Measurements from ENCODE around the gene NOC3L. TPM values are rescaled to one million over a fixed set of nuclear protein-coding genes. Genes with fewer than 3 reads are reported as not detected.

NOC3L gene
- total and polyA plus RNA-seq, 2 of the 4 experiments (the other 2 are of a cell fraction), result 11.9 to 26.5 TPM

- H2AFZ ChIP-seq (replicated peaks; ENCODE audit: low read length, poor library complexity), result no peak overlapping the region
- no peaks in the 10 kb centered on the region for H3K9me1 ChIP-seq (ENCODE audit: insufficient read depth, low read length)
- H2BK120ac ChIP-seq (ENCODE audit: low read depth, low read length), result no peak overlapping the region
- no peak overlapping the region for H2BK5ac ChIP-seq (ENCODE audit: low read depth, low read length, poor library complexity, severe bottlenecking)
- no peak overlapping the region for H4K8ac ChIP-seq (ENCODE audit: low read depth in 2 of 2, low read length in 2 of 2)
- H3K27me3 ChIP-seq (ENCODE audit: control insufficient read depth, insufficient read depth, low read length), result peaks cover 6% of the 10 kb centered on the region
- H2AK9ac ChIP-seq (replicated peaks; ENCODE audit: low read depth, low read length, poor library complexity), result no peak overlapping the region
- no peak overlapping the region for H3K4me3 ChIP-seq (ENCODE audit: insufficient read depth, low read depth, low read length)
- no peak overlapping the region for H4K91ac ChIP-seq (ENCODE audit: insufficient read depth, low read depth, low read length)
- TF ChIP-seq MAFK (IDR thresholded peaks at IDR 0.05; ENCODE audit: low read depth, low read length) (no peak), MXI1 (IDR thresholded peaks at IDR 0.05; ENCODE audit: borderline replicate concordance, low read depth, low read length) (no peak), NFE2L2 (IDR thresholded peaks at IDR 0.05; ENCODE audit: low read depth, low read length) (no peak), BHLHE40 (IDR thresholded peaks at IDR 0.05; ENCODE audit: low read depth, low read length) (no peak), CEBPB (IDR thresholded peaks at IDR 0.05; ENCODE audit: low read depth, low read length) (no peak), CHD1 (IDR thresholded peaks at IDR 0.05; ENCODE audit: low read depth, low read length) (no peak), RAD21 (IDR thresholded peaks at IDR 0.05; ENCODE audit: low read length) (no peak), MAZ (IDR thresholded peaks at IDR 0.05; ENCODE audit: borderline replicate concordance, low read depth, low read length) (no peak), POLR2A (IDR thresholded peaks at IDR 0.05; ENCODE audit: low read depth, low read length) (no peak), RCOR1 (IDR thresholded peaks at IDR 0.05; ENCODE audit: insufficient replicate concordance, low read length) (no peak), SMC3 (IDR thresholded peaks at IDR 0.05; ENCODE audit: low read depth, low read length) (no peak), FOS (IDR thresholded peaks at IDR 0.05; ENCODE audit: low read depth, low read length) (no peak)
- TF ChIP-seq, protein P1, sequence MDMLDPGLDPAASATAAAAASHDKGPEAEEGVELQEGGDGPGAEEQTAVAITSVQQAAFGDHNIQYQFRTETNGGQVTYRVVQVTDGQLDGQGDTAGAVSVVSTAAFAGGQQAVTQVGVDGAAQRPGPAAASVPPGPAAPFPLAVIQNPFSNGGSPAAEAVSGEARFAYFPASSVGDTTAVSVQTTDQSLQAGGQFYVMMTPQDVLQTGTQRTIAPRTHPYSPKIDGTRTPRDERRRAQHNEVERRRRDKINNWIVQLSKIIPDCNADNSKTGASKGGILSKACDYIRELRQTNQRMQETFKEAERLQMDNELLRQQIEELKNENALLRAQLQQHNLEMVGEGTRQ (IDR thresholded peaks at IDR 0.05; ENCODE audit: low read depth, low read length), result no peak
- TF ChIP-seq, protein P2, sequence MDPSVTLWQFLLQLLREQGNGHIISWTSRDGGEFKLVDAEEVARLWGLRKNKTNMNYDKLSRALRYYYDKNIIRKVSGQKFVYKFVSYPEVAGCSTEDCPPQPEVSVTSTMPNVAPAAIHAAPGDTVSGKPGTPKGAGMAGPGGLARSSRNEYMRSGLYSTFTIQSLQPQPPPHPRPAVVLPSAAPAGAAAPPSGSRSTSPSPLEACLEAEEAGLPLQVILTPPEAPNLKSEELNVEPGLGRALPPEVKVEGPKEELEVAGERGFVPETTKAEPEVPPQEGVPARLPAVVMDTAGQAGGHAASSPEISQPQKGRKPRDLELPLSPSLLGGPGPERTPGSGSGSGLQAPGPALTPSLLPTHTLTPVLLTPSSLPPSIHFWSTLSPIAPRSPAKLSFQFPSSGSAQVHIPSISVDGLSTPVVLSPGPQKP (IDR thresholded peaks at IDR 0.05; ENCODE audit: borderline replicate concordance, low read depth, low read length), result no peak
- H3K4ac ChIP-seq (ENCODE audit: low read depth, low read length), result no peak overlapping the region
- ChIA-PET CTCF (no interaction called here), POLR2A (ENCODE audit: unreplicated experiment) (no interaction called here)
- no peak overlapping the region for H3K56ac ChIP-seq (ENCODE audit: extremely low read depth, insufficient read depth, low read length)
- DNase-seq (no peak), ATAC-seq (ENCODE audit: low read depth) (no peak)
- H3K4me2 ChIP-seq (ENCODE audit: low read depth, low read length), result no peak overlapping the region
- H3K18ac ChIP-seq (ENCODE audit: low read depth, low read length), result no peak overlapping the region
- H2BK15ac ChIP-seq (ENCODE audit: low read depth, low read length), result no peak overlapping the region; the same call in 2 of the 3 replicates
- peaks cover 7 to 11% of the 10 kb centered on the region in 2 experiments for H3K79me1 ChIP-seq (ENCODE audit: low read depth in 1 of 2, low read length in 2 of 2)
- no TSS peak for BruUV-seq (replicated peaks)
- H2BK20ac ChIP-seq (ENCODE audit: low read depth, low read length), result no peak overlapping the region
- intact Hi-C loops (cut with micrococcal nuclease) (no loop called here), dilution Hi-C loops (cut with HindIII; ENCODE audit: low sequenced_read_pairs, unreplicated experiment) (no loop called here), in situ Hi-C loops (cut with MboI; ENCODE audit: low sequenced_read_pairs) (no loop called here)
- no peak overlapping the region for H3K14ac ChIP-seq (replicated peaks; ENCODE audit: low read depth, low read length)
- H2AK5ac ChIP-seq (ENCODE audit: low read depth, low read length), result no peak overlapping the region
- H3K36me3 ChIP-seq (ENCODE audit: control insufficient read depth, insufficient read depth, low read length), result no peaks in the 10 kb centered on the region
- H3K23ac ChIP-seq (ENCODE audit: low read depth, low read length), result no peak overlapping the region
- H3K9me3 ChIP-seq (ENCODE audit: control insufficient read depth, insufficient read depth, low read length), result no peaks in the 10 kb centered on the region
- no peaks in the 10 kb centered on the region; the same call in 1 of the 2 replicates for H4K20me1 ChIP-seq (ENCODE audit: insufficient read depth, low read length)
- no peak overlapping the region for H3K9ac ChIP-seq (ENCODE audit: low read depth, low read length)
- no CpG with 5 or more reads among the region's 3 CpGs for WGBS, 2 experiments (ENCODE audit: extremely low coverage in 2 of 2, insufficient read length in 1 of 2)
- H3K27ac ChIP-seq (ENCODE audit: insufficient read depth, low read length), result no peak overlapping the region
- H3K4me1 ChIP-seq (ENCODE audit: control insufficient read depth, insufficient read depth, low read length), result no peaks in the 10 kb centered on the region
- H4K5ac ChIP-seq (ENCODE audit: low read depth, low read length), result no peak overlapping the region
Measured at GRCh38 chr10:94366382-94366781, 3.6 kb upstream of the NOC3L start.
